Amniotic stem cell (primary cell): Measurements from ENCODE around the gene ASCC3.

Experiments used
- DNase-seq: peaks from one replicate; lab custom pipeline; 2025; lab: John Stamatoyannopoulos, UW

Gene ASCC3

GRCh38 chr6:100724222-100724621 lies 156.9 kb downstream of the ASCC3 start:
- DNase-seq: no peak

DNA sequence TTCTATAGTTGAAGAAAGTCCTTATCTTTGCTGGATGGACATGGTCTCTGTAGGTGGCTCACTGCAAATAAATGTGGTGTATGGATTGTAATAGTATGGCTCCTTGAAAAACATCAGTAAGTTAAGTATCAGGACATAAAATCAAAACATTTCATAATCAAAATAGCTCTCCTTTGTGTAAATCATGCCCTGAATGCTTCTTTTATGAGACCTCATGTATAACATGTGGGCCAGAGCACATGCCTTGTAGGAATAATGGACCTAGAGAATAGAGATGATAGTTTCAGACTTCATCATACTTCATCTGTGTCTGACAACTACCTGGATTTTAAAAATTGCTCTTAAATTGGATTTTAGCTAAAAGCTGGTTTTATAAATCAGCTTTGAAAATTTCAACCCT lies 159.9 kb downstream of the ASCC3 start:
- no peak for DNase-seq

GRCh38 chr6:100719883-100720682 lies 161.0 kb downstream of the ASCC3 start:
- no peak for DNase-seq

- DNase-seq: no peak
Observed at GRCh38 chr6:100712997-100713396, 168.1 kb downstream of the ASCC3 start.

GRCh38 chr6:100706491-100706890 lies 174.6 kb downstream of the ASCC3 start:
- DNase-seq: no peak

GRCh38 chr6:100704961-100705360 lies 176.2 kb downstream of the ASCC3 start:
- DNase-seq: no peak

- DNase-seq: no peak
Observed at GRCh38 chr6:100701728-100702127, 179.4 kb downstream of the ASCC3 start.

DNA sequence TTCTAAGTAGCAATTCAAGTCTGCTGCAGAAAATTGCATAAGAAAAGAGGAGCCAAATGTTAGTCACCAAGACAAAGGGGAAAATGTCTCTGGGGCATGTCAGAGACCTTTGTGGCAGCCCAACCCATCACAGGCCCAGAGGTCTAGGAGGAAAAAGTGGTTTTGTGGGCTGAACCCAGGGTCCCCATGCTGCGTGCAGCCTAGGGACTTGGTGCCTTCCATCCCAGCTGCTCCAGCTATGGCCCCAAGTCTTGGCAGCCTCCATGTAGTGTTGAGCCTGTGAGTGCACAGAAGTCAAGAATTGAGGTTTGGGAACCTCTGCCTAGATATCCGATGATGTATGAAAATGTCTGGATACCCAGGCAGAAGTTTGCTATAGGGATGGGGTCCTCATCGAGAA lies 181.1 kb downstream of the ASCC3 start:
- DNase-seq: no peak

GRCh38 chr6:100695445-100695844 lies 185.7 kb downstream of the ASCC3 start:
- no peak for DNase-seq

DNA sequence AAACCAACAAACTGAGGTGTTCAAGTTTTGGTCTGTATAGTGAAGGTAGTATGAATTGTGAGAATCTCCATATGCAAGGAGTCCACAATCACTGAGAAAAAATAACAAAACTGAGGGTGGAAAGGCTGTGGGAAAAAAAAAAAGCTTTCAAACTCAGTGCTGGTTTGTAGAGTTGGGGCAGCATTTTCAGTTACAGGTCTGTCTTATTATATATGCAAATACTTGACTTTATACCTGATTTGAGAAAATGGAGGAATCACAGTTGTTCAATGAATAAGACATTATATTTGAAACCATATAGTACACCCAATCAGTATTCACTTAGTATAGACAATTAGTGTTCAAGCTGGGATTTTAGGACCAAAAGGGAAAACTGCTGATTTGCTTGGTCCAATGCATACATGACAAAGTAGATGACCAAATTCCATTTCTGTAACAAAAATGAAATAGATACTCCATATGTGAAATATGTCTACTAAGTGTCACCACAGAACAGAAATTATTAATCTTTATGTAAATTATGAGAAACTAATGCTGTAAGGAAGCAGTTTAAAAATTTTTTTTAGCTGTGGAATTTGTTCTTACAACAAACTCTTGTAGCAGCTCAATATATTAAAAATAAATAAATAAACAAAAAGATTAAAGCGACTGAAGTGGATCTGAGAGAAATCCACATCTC lies 187.7 kb downstream of the ASCC3 start:
- DNase-seq: no peak

- DNase-seq: no peak
Observed at GRCh38 chr6:100691972-100692371, 189.2 kb downstream of the ASCC3 start.

DNA sequence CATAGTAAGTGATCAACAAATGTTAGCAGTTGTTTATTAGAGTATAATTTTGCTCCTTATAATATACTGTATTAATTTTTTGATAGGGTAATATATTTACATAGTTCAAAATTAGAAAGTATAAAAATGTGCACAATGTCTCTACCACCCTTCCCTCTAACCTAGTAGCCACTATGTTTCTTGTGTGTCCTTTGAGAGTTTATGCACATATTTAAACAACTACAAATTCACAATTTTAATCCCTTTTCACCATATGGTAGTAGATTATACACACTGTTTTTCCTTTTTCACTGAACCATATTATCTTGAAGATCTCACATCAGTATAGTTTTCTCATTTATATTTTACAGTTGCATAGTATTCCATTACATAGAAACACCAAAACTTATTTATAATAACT lies 194.9 kb downstream of the ASCC3 start:
- DNase-seq: no peak

GRCh38 chr6:100685747-100686146 lies 195.4 kb downstream of the ASCC3 start:
- no peak for DNase-seq

DNA sequence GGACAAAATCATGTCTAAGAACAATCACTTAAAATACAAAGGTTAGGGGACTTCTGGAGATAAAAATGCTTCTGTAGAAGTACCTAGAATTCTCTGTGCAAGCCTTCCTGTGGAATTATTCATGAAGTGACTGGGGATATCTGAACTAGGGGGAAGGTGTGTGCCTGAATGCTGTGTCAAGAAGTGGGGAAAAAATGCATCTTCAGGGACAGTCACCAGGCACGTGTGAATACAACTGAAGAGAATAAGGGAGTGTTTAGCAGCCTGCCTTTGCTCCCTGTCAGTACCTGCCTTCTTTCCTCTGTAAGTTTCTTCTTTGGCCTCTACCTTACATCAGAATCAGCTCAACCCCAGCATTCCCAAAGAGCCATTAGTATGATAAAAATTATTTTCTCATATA lies 201.0 kb downstream of the ASCC3 start:
- no peak for DNase-seq

GRCh38 chr6:100678027-100678426 lies 203.1 kb downstream of the ASCC3 start:
- no peak for DNase-seq

DNA sequence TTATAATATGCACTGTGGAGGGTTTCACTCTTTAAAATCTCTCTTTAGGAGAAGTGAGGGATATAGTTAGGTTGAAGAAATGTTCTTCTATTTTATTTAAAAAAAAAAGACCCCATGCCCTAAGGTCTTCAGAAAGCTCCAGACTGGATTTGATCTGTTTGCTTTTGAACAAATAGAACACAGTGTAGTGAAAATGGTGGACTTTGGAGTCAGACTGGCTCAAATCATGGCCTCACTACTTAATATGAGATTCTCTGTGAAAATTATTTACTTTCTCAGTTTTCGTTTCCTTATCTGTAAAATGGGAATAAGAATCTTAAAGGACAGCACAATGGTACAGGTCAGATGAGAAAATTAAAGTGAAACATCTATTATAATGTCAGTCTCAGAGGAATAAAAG lies 203.9 kb downstream of the ASCC3 start:
- DNase-seq: no peak

GRCh38 chr6:100673641-100674040 lies 207.5 kb downstream of the ASCC3 start:
- no peak for DNase-seq

- no peak for DNase-seq
Observed at GRCh38 chr6:100671740-100672139, 209.4 kb downstream of the ASCC3 start.

- DNase-seq: no peak
Observed at GRCh38 chr6:100670056-100670455, 211.1 kb downstream of the ASCC3 start.

GRCh38 chr6:100665041-100665380 lies 216.1 kb downstream of the ASCC3 start:
- no peak for DNase-seq

DNA sequence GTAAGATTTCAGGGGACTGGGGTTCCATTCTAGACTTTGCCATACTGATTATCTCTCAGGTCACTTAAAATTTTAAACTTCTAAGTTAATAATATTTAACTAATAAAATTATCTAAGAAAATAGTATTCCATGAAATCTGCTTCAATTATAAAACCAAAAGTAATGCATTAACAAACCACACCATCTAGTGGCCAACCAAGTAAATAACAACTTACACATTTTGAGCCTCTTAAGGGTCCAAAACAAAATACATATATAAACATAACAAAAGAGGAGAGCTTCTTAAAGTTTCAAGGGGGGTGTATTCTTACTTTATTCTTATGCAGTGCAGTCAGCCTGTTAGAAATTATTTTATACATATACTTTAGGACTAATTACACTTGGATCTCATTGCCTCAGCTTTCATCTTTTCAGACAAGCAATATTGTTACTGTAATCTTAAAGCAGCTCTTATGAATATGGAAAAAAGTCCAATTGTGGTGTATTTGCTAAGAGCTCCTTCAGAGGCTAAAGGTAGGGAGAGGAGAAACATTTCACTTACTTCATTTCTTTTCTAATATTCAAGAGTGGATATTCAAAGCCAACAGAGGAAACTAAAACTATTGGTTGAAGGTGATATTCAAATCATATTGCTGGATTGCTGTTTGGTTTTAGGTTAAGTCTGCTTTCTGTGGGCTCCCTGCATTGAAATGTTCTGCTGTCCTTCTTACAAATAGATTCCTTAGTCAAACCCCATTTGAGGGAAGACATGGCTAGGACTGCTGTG lies 216.7 kb downstream of the ASCC3 start:
- no peak for DNase-seq

DNA sequence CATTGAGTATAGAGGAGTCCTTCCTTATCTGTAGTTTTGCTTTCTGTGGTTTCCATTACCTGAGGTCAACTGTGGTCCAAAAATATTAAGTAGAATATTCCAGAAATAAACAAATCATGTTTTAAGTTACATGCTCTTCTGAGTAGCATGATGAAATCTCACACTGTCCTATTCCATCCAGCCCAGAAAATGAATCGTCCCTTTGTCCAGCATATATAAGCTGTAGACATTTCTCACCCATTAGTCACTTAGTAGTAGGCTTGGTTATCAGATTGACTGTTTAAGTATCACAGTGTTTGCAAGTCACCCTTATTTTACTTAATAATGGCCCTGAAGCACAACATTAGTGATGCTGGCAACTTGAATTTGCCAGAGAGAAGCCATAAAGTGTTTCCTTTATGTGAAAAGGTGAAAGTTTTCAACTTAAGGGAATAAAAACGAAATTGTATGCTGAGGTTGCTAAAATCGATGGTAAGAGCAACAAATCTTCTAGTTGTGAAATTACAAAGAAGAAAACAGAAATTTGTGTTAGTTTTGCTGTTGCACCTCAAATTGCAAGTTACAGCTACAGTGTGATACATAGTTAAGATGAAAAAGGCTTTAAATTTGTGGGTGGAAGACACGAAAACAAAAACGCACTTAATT lies 217.8 kb downstream of the ASCC3 start:
- peak; percentile 17 for DNase-seq

GRCh38 chr6:100662264-100662663 lies 218.9 kb downstream of the ASCC3 start:
- no peak for DNase-seq
